GM12872 (cell line): ENCODE results near the gene TMEM106B.

Experiments used
- CTCF ChIP-seq: IDR thresholded peaks from 3 replicates; pipeline ENCODE4 v1.5.1; 2011; ENCODE audit warnings: low read depth, mild to moderate bottlenecking, low read length, moderate library complexity; ENCODE audit not compliant: insufficient read depth

TMEM106B gene

GRCh38 chr7:12199363-12199762 is 11.7 kb upstream of the TMEM106B start:
- no peak for TF ChIP-seq CTCF

GRCh38 chr7:12207046-12207445 is 4.0 kb upstream of the TMEM106B start:
- no peak for TF ChIP-seq CTCF

- TF ChIP-seq CTCF, result no peak
These were observed 1.9 kb upstream of the TMEM106B start for GRCh38 chr7:12209221-12209620.

GRCh38 chr7:12210179-12211053 is 678 bp upstream of the TMEM106B start:
- TF ChIP-seq CTCF, result no peak

GRCh38 chr7:12211711-12212485 is 804 bp downstream of the TMEM106B start:
- no peak for TF ChIP-seq CTCF

GRCh38 chr7:12217311-12217710 is 6.2 kb downstream of the TMEM106B start:
- TF ChIP-seq CTCF, result no peak

- TF ChIP-seq CTCF, result no peak
These were observed 9.4 kb downstream of the TMEM106B start for GRCh38 chr7:12220389-12221046.
